CD4-positive, alpha-beta T cell treated with Interleukin-15 for 1 hour (primary cell): ENCODE data around the gene ACVR2A.

ENCODE experiments used
- DNase-seq: peaks from one replicate; pipeline ENCODE4 v3.0.0-alpha.2; 2020

Gene ACVR2A

GRCh38 chr2:147855977-147856376 is 11.1 kb downstream of the ACVR2A start:
- no peak for DNase-seq

- no peak for DNase-seq
Observed at GRCh38 chr2:147860009-147860408, 15.2 kb downstream of the ACVR2A start.

DNA sequence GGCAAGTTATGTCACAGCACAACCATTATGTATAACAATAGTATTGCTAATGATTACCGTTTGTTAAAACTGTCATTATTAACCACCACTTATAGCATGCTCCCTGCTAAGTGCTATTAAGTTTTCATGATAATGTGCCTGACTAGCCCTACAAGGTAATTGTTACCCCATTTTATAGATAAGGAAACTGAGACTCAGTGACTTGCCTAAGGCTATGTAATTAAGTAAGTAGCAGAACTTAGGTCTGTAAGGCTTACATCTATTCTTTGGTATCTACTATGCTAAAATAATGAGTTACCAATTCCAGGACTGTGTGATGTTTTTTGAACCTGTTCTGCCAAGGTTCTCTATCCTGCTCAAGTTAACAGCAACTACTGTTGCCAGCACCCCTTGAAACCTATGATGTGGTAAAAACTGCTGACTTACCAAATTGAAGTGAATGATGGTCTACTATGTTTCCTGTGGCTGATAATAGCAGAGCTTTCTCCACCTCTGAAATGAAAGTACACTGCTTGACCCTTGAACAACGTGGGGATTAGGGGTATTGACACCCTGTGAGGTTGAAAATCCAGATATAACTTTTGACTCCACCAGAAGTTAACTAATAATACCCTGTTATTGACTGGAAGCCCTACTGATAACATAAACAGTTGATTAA is 18.2 kb downstream of the ACVR2A start:
- DNase-seq: no peak

DNA sequence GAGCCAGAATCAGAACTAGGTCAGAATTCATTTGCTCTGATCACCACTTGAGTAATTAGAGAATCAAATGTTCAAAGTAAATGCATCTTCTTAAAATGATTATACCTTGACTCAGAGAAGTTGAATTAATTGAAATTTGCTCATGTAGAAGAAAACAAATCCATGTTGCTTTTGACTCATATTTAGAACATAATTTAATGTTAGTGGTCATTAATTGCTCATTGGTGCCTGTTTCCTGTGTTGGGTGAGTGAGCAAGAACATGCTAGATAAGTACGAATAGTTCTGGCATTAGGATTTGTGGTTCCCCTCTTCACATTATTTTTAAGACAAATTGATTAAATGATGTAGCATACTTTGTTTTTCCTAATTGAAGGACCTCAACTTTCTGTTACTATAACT is 19.0 kb downstream of the ACVR2A start:
- DNase-seq: no peak

DNA sequence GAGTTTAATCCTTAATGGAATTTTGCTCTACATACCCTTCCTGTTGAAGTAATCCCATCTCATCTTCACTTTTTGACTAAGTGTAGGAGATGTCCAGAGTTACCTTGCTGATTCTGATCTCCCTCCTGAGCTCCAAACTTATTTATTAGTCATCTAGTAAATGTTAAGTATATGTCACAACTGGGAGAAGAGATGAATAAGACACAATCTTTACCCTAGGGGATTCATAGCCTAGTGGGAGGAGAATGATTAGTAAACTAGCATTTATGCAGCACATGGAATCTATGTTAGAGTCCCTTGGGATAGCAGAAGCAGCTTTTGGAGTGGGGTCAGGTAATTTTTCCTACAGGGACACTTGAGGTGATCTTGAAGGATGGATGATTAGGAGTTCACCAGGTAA is 20.7 kb downstream of the ACVR2A start:
- no peak for DNase-seq

GRCh38 chr2:147867050-147867449 is 22.2 kb downstream of the ACVR2A start:
- DNase-seq: no peak

DNA sequence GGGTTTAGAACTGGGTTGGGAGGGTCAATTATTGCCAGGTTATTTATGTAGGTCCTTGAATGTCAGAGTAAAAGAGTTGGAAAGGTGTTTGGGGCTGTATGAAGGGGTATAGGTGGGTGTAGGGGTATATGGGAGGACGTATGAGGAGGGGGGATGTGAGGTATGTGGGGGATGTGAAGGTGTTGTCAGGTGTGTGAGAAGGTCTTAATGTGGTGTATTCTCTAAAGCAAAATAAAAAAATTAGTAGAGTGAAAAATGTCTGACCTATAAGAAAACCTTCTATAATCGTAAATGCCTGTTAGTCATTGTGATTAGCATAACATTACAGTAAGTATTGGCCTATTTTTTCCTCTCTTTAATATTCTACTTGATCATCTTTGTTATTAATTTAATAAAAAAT is 25.1 kb downstream of the ACVR2A start:
- DNase-seq: no peak

- DNase-seq: no peak
Observed at GRCh38 chr2:147872967-147873366, 28.1 kb downstream of the ACVR2A start.

DNA sequence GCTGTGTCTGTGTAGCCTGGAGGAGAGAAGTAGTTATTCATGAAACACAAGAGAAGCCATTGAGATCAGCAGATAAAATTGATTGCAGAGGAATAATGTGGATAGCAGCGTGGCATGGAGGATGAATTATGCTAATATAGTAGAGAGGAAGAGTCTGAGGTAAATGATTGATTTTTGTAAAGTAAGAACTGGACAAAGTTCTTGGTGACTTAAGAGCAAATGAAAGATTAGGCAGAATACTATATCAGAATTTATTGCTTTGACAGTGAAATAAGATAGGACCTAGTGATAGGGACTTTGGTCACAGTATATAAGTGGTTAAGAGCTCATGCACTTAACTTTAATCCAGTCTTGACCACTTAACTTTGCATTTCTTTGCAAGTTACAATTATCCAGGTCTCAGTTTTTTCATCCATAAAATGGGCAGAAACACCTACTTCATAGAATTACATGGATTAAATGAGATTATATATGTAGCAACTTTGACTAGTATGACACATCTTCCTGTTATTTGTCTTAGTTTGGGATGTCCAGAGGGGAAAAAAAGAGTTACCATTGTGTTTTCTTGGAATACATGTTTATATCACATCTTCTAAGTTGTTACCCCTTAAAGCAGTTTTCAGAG is 29.1 kb downstream of the ACVR2A start:
- DNase-seq: no peak

DNA sequence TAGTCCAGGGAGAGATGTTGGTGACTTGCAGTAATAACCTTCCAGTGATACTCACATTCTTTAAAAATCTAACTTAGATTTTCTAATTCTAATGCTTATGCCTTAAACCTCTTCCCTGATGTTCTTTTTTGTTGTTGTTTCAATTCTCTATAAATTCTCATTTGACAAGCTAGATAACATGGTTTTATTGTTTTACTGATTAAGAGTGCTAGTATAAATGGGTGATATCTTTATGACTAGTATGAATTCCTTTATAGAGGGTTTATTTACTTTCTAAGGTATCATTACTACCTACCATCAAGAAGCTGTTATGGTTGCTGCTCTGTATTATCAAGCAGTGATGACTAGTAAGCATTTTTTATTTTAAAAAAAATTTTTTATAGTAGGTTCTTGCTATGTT is 35.0 kb downstream of the ACVR2A start:
- DNase-seq: no peak

DNA sequence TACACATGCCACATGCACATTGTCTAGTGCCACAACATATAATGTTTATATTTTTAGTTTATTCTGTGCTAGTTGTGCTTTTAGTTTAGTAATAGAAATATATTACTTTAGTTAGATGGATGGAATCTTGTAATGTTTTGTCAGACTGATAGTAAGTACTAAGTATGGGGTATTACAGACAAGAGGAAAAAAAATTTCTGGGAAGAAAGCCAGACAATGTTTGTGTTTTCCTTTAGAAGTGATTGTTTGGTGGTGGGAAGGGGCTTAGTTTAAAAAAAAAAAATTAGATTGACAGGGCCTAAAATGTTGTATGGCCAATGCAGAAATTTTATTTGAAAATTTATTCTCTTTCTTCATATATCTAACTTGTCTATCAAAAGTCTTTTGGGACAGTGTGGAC is 37.8 kb downstream of the ACVR2A start:
- no peak for DNase-seq

- DNase-seq: no peak
Observed at GRCh38 chr2:147884830-147885229, 40.0 kb downstream of the ACVR2A start.

- DNase-seq: no peak
Observed at GRCh38 chr2:147886136-147886535, 41.3 kb downstream of the ACVR2A start.

GRCh38 chr2:147888680-147889079 is 43.9 kb downstream of the ACVR2A start:
- DNase-seq: no peak

- DNase-seq: no peak
Observed at GRCh38 chr2:147904051-147904450, 59.2 kb downstream of the ACVR2A start.

DNA sequence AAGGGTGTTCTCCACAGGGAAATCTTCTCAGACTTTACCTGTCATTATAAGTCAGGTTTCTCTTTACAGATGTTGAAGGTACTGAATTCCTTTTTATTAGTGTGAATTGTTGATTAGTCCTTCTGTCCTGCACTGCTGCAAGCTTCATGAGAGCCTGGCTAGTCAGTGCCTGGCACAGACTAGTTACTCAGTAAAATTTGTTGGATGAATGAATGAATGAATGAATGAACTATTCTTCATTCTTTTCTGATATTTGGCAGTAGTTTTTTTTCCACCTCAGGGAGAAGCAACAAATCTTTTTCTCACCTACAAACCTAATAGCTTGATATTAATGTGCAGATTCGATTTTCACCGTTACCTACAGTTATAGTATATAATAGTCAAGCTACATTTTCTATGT is 64.3 kb downstream of the ACVR2A start:
- no peak for DNase-seq

DNA sequence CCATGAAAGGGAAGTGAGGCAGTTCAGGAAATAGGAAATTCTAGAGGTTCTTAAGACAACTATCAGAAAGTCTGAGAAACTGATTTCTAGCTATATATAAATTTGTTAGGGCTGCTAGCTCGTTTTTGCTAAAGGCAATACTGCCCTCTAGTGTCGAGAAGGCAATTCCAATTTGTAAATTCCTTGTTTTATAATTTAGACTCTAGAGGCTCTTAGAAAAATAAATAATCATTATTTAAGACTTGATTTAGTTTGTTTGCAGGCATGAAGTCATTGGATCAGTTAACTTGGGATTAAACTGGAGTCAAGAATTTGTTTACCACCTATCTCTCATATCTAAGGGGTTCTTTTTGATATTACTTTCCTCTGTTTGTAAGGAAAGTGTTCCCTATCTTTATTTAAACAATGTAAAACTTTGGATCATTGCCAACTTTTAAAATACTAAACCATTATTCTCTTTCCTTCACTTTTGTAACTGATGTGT is 66.2 kb downstream of the ACVR2A start:
- DNase-seq: no peak

GRCh38 chr2:147913701-147914480 is 69.1 kb downstream of the ACVR2A start:
- no peak for DNase-seq

DNA sequence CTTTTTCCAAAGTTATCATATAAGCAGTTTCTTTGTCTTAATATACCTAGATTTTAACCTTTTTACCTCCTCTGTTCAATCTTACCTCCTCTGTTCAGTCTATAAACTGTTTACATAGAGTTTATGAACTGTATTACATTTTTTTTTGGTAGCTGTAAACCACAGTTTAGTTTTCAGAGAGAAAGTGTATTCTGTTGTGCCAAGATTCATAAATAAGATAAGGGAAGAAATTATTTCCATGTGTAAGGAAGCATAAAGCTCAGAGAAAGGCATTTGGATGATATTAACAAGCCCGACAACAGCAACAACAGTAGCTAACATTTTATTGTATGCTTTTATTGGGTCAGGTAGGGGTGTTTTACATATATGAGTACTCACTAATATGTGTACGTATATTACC is 71.2 kb downstream of the ACVR2A start:
- no peak for DNase-seq

- no peak for DNase-seq
Observed at GRCh38 chr2:147916723-147917122, 71.9 kb downstream of the ACVR2A start.

DNA sequence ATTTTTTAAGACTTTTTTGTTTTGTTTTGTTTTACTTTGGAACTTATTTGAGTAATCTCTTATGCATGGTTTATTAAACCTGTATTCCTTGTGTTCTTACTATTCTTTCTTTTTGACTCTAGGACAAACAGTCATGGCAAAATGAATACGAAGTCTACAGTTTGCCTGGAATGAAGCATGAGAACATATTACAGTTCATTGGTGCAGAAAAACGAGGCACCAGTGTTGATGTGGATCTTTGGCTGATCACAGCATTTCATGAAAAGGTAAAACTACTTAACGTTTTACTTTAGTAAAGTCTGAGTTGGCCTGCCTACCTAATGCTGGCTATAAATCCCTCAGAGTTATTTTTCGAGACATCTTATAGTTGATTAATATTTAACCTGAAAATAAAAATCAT is 72.3 kb downstream of the ACVR2A start:
- DNase-seq: no peak

- no peak for DNase-seq
Observed at GRCh38 chr2:147923846-147924245, 79.0 kb downstream of the ACVR2A start.

GRCh38 chr2:147924647-147925046 is 79.8 kb downstream of the ACVR2A start:
- no peak for DNase-seq

- DNase-seq: no peak
Observed at GRCh38 chr2:147925886-147926285, 81.1 kb downstream of the ACVR2A start.
